ENCODE data around the gene PIWIL4. TPM values are rescaled to one million over a fixed set of nuclear protein-coding genes. Genes with fewer than 3 reads are reported as not detected.

PIWIL4 gene
- total and polyA plus RNA-seq, 2 of the 8 experiments (the other 6 are each of a cell fraction or from before 2014, with no cell fraction given), result 0.51 to 0.52 TPM

DNA sequence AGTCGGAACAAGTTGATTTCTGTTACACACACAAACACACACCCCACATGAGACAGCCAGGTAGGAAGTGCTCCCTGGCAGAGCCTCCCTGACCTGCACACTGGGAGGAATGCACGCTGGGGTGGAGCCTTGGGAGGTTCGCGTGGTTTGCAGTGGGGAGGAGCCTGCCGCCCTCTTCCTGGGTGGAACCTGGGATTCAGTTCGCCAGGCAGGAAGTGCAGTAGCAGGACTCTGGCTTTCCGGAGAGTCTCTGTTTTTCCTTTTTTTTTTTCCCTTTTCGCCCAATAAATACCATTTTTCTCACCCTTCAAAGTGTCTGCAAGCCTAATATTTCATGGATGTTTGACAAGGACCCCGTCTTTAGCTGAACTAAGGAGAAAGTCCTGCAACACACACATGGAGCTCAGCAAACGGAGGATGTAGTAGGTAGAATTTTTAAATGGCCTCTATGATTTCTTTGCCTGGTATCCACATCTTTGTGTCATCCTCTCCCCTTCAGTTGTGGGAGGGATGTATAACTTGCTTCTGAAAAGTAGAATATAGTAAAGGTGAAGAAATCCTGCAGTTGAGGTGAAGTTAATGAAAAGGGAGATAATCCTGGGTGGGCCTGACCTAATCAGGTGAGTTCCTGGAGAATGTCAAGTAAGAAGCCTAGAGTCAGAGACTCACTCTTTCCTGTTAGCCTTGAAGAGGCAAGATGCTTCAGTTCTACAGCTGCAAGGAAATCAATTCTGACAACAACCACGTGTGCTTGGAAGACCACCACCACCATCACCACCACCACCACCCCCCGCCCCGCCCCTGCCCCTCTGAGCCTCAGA is 72.9 kb downstream of the PIWIL4 start (continued):
- TF ChIP-seq CHD7 (IDR thresholded peaks at IDR 0.05; ENCODE audit: insufficient replicate concordance, low read length), result no peak
- no peak for TF ChIP-seq SP2 (IDR thresholded peaks at IDR 0.05; ENCODE audit: low read length)
